ENCODE measurements around the gene LHFPL6.

The LHFPL6 gene

GRCh38 chr13:39602614-39603366 is at the start of gene LHFPL6:
Gene LHFPL6 (minus strand): TSS chr13:39603193.
- DNase-seq (ENCODE audit: low spot score) = peak; percentile 73
- Mint-ChIP-seq H3K4me1 (ENCODE audit: low read depth) (peaks cover 10% of the 10 kb centered on the region), H3K4me3 (peak within 1 kb of the TSS; percentile 72), H3K27me3 (ENCODE audit: low read depth) (peaks cover 54% of the 10 kb centered on the region), H3K36me3 (ENCODE audit: low read depth) (no peaks in the 10 kb centered on the region), H3K27ac (no peak within 1 kb of the TSS), H3K9me3 (no peaks in the 10 kb centered on the region)

- Mint-ChIP-seq H3K27me3 (ENCODE audit: low read depth) (peaks cover 10% of the 10 kb centered on the region), H3K27ac (no peak overlapping the region), H3K4me3 (no peak overlapping the region), H3K9me3 (no peaks in the 10 kb centered on the region), H3K36me3 (ENCODE audit: low read depth) (no peaks in the 10 kb centered on the region), H3K4me1 (ENCODE audit: low read depth) (no peaks in the 10 kb centered on the region)
- no peak for DNase-seq (ENCODE audit: low spot score)
These were observed 43.1 kb upstream of the LHFPL6 start for GRCh38 chr13:39646122-39646521.

- H3K27ac Mint-ChIP-seq = no peak overlapping the region
- no peaks in the 10 kb centered on the region for H3K36me3 Mint-ChIP-seq (ENCODE audit: low read depth)
- no peaks in the 10 kb centered on the region for H3K4me1 Mint-ChIP-seq (ENCODE audit: low read depth)
- H3K4me3 Mint-ChIP-seq = no peak overlapping the region
- no peak for DNase-seq (ENCODE audit: low spot score)
- no peaks in the 10 kb centered on the region for H3K9me3 Mint-ChIP-seq
- peaks cover 8% of the 10 kb centered on the region for H3K27me3 Mint-ChIP-seq (ENCODE audit: low read depth)
These were observed 38.7 kb upstream of the LHFPL6 start for GRCh38 chr13:39641645-39642044.

GRCh38 chr13:39637890-39638289 is 34.9 kb upstream of the LHFPL6 start:
- no peaks in the 10 kb centered on the region for H3K4me1 Mint-ChIP-seq (ENCODE audit: low read depth)
- no peak for DNase-seq (ENCODE audit: low spot score)
- no peak overlapping the region for H3K4me3 Mint-ChIP-seq
- no peaks in the 10 kb centered on the region for H3K9me3 Mint-ChIP-seq
- H3K36me3 Mint-ChIP-seq (ENCODE audit: low read depth) = no peaks in the 10 kb centered on the region
- peaks cover 12% of the 10 kb centered on the region for H3K27me3 Mint-ChIP-seq (ENCODE audit: low read depth)
- no peak overlapping the region for H3K27ac Mint-ChIP-seq

- H3K4me1 Mint-ChIP-seq (ENCODE audit: low read depth) = no peaks in the 10 kb centered on the region
- no peaks in the 10 kb centered on the region for H3K36me3 Mint-ChIP-seq (ENCODE audit: low read depth)
- DNase-seq (ENCODE audit: low spot score) = no peak
- peaks cover 14% of the 10 kb centered on the region for H3K9me3 Mint-ChIP-seq
- H3K4me3 Mint-ChIP-seq = no peak overlapping the region
- H3K27me3 Mint-ChIP-seq (ENCODE audit: low read depth) = peaks cover 15% of the 10 kb centered on the region
- H3K27ac Mint-ChIP-seq = no peak overlapping the region
These were observed 32.6 kb upstream of the LHFPL6 start for GRCh38 chr13:39635564-39635963.

- Mint-ChIP-seq H3K9me3 (peaks cover 14% of the 10 kb centered on the region), H3K36me3 (ENCODE audit: low read depth) (no peaks in the 10 kb centered on the region), H3K27me3 (ENCODE audit: low read depth) (peaks cover 15% of the 10 kb centered on the region), H3K27ac (no peak overlapping the region), H3K4me3 (no peak overlapping the region), H3K4me1 (ENCODE audit: low read depth) (no peaks in the 10 kb centered on the region)
- DNase-seq (ENCODE audit: low spot score) = no peak
These were observed 30.0 kb upstream of the LHFPL6 start for GRCh38 chr13:39632994-39633393.

GRCh38 chr13:39631307-39631706 is 28.3 kb upstream of the LHFPL6 start:
- Mint-ChIP-seq H3K4me1 (ENCODE audit: low read depth) (no peaks in the 10 kb centered on the region), H3K9me3 (peaks cover 14% of the 10 kb centered on the region), H3K4me3 (no peak overlapping the region), H3K27ac (no peak overlapping the region), H3K27me3 (ENCODE audit: low read depth) (peaks cover 15% of the 10 kb centered on the region), H3K36me3 (ENCODE audit: low read depth) (no peaks in the 10 kb centered on the region)
- DNase-seq (ENCODE audit: low spot score) = no peak

- DNase-seq (ENCODE audit: low spot score) = no peak
These were observed 20.5 kb upstream of the LHFPL6 start for GRCh38 chr13:39623466-39623865.

GRCh38 chr13:39618561-39618960 is 15.6 kb upstream of the LHFPL6 start:
- H3K27me3 Mint-ChIP-seq (ENCODE audit: low read depth) = peaks cover 23% of the 10 kb centered on the region
- H3K36me3 Mint-ChIP-seq (ENCODE audit: low read depth) = no peaks in the 10 kb centered on the region
- no peak overlapping the region for H3K4me3 Mint-ChIP-seq
- no peak for DNase-seq (ENCODE audit: low spot score)
- H3K9me3 Mint-ChIP-seq = no peaks in the 10 kb centered on the region
- H3K27ac Mint-ChIP-seq = no peak overlapping the region
- no peaks in the 10 kb centered on the region for H3K4me1 Mint-ChIP-seq (ENCODE audit: low read depth)

More at GRCh38 chr13:39623466-39623865, 20.5 kb upstream of the LHFPL6 start:
- H3K4me1 Mint-ChIP-seq (ENCODE audit: low read depth) = no peaks in the 10 kb centered on the region
- H3K9me3 Mint-ChIP-seq = no peaks in the 10 kb centered on the region
- H3K27me3 Mint-ChIP-seq (ENCODE audit: low read depth) = peaks cover 22% of the 10 kb centered on the region
- H3K4me3 Mint-ChIP-seq = no peak overlapping the region
- H3K27ac Mint-ChIP-seq = no peak overlapping the region
- H3K36me3 Mint-ChIP-seq (ENCODE audit: low read depth) = no peaks in the 10 kb centered on the region

GRCh38 chr13:39616087-39616694 is 13.2 kb upstream of the LHFPL6 start:
- Mint-ChIP-seq H3K27me3 (ENCODE audit: low read depth) (peaks cover 22% of the 10 kb centered on the region), H3K27ac (no peak overlapping the region), H3K9me3 (no peaks in the 10 kb centered on the region), H3K4me1 (ENCODE audit: low read depth) (no peaks in the 10 kb centered on the region), H3K4me3 (no peak overlapping the region), H3K36me3 (ENCODE audit: low read depth) (no peaks in the 10 kb centered on the region)
- DNase-seq (ENCODE audit: low spot score) = peak; percentile 11

- Mint-ChIP-seq H3K4me3 (no peak overlapping the region), H3K27ac (no peak overlapping the region), H3K36me3 (ENCODE audit: low read depth) (no peaks in the 10 kb centered on the region), H3K4me1 (ENCODE audit: low read depth) (no peaks in the 10 kb centered on the region), H3K9me3 (no peaks in the 10 kb centered on the region), H3K27me3 (ENCODE audit: low read depth) (peaks cover 21% of the 10 kb centered on the region)
- peak; percentile 25 for DNase-seq (ENCODE audit: low spot score)
These were observed 9.1 kb upstream of the LHFPL6 start for GRCh38 chr13:39612023-39612637.

GRCh38 chr13:39607876-39608275 is 4.9 kb upstream of the LHFPL6 start:
- H3K27me3 Mint-ChIP-seq (ENCODE audit: low read depth) = peaks cover 40% of the 10 kb centered on the region

GRCh38 chr13:39605677-39606320 is 2.8 kb upstream of the LHFPL6 start:
- no peaks in the 10 kb centered on the region for H3K36me3 Mint-ChIP-seq (ENCODE audit: low read depth)
- H3K4me1 Mint-ChIP-seq (ENCODE audit: low read depth) = peaks cover 10% of the 10 kb centered on the region
- no peak for DNase-seq (ENCODE audit: low spot score)
- H3K9me3 Mint-ChIP-seq = no peaks in the 10 kb centered on the region
- H3K4me3 Mint-ChIP-seq = no peak overlapping the region
- no peak overlapping the region for H3K27ac Mint-ChIP-seq
- H3K27me3 Mint-ChIP-seq (ENCODE audit: low read depth) = peaks cover 50% of the 10 kb centered on the region

More at GRCh38 chr13:39607876-39608275, 4.9 kb upstream of the LHFPL6 start:
- Mint-ChIP-seq H3K9me3 (no peaks in the 10 kb centered on the region), H3K4me1 (ENCODE audit: low read depth) (peaks cover 5% of the 10 kb centered on the region), H3K27ac (no peak overlapping the region), H3K36me3 (ENCODE audit: low read depth) (no peaks in the 10 kb centered on the region), H3K4me3 (no peak overlapping the region)
- DNase-seq (ENCODE audit: low spot score) = no peak

GRCh38 chr13:39604756-39605155 is 1.8 kb upstream of the LHFPL6 start:
- Mint-ChIP-seq H3K9me3 (no peaks in the 10 kb centered on the region), H3K27me3 (ENCODE audit: low read depth) (peaks cover 57% of the 10 kb centered on the region), H3K27ac (no peak overlapping the region), H3K36me3 (ENCODE audit: low read depth) (no peaks in the 10 kb centered on the region), H3K4me1 (ENCODE audit: low read depth) (peaks cover 10% of the 10 kb centered on the region), H3K4me3 (no peak overlapping the region)
- no peak for DNase-seq (ENCODE audit: low spot score)

Measured in T-helper 2 cell treated with Interferon-gamma antibody and Interleukin-4, amounts not matched to agents 5 μg/mL and 100 μg/mL, for 36 hours (primary cell).